Karpas-422 (cell line): ENCODE results near the gene ZNF532. TPM values are rescaled to one million over a fixed set of nuclear protein-coding genes. Genes with fewer than 3 reads are reported as not detected.
A peak's percentile ranks its signal among the peaks of the same experiment; 100 is the strongest.

Experiments used
- DNase-seq: peaks from one replicate; pipeline ENCODE4 v3.0.0-alpha.2; 2015
- H2AFZ ChIP-seq: fragments of 200-600 bp; sonication (generic); 2 replicates; pipeline ENCODE4 v1.6.1; 2014; ENCODE audit warnings: antibody characterized with exemption, low read length, mixed read lengths
- H3K27ac ChIP-seq: fragments of 200-600 bp; sonication (generic); 2 replicates; pipeline ENCODE4 v1.5.1; 2014; ENCODE audit warnings: mild to moderate bottlenecking, low read length, moderate library complexity
- H3K27me3 ChIP-seq: fragments of 200-600 bp; sonication (generic); 2 replicates; pipeline ENCODE4 v1.6.1; 2014; ENCODE audit warnings: low read length, mixed read lengths
- H3K36me3 ChIP-seq: fragments of 200-600 bp; sonication (generic); 2 replicates; pipeline ENCODE4 v1.6.1; 2014; ENCODE audit warnings: low read length, mixed read lengths; ENCODE audit not compliant: insufficient read depth
- H3K4me1 ChIP-seq: fragments of 200-600 bp; sonication (generic); 2 replicates; pipeline ENCODE4 v1.6.1; 2014; ENCODE audit warnings: mild to moderate bottlenecking, low read length, mixed read lengths
- H3K4me2 ChIP-seq: fragments of 200-600 bp; sonication (generic); 2 replicates; pipeline ENCODE4 v1.6.1; 2014; ENCODE audit warnings: low read length, low read depth, mild to moderate bottlenecking; ENCODE audit not compliant: poor library complexity, severe bottlenecking
- H3K4me3 ChIP-seq: fragments of 200-600 bp; sonication (generic); 2 replicates; pipeline ENCODE4 v1.5.1; 2014; ENCODE audit warnings: mild to moderate bottlenecking, antibody characterized with exemption, low read length, mixed read lengths
- H3K79me2 ChIP-seq: fragments of 200-600 bp; sonication (generic); 2 replicates; pipeline ENCODE4 v1.6.1; 2014; ENCODE audit warnings: mild to moderate bottlenecking, low read length, mixed read lengths
- H3K9ac ChIP-seq: fragments of 200-600 bp; sonication (generic); 2 replicates; pipeline ENCODE4 v1.6.0; 2014; ENCODE audit warnings: low read length
- H3K9me2 ChIP-seq: fragments of 200-600 bp; sonication (generic), shearing (Covaris generic); replicated peaks from 2 replicates; pipeline ENCODE4 v1.6.0; 2014; ENCODE audit warnings: mild to moderate bottlenecking, low read length, moderate library complexity; ENCODE audit not compliant: insufficient read depth
- H3K9me3 ChIP-seq: fragments of 300-700, 200-600 bp; sonication (generic); 2 replicates; pipeline ENCODE4 v1.6.1; 2014; ENCODE audit warnings: low read length, mixed read lengths
- H4K20me1 ChIP-seq: fragments of 200-600 bp; sonication (generic); 2 replicates; pipeline ENCODE4 v1.6.1; 2014; ENCODE audit warnings: mild to moderate bottlenecking, antibody characterized with exemption, low read length, low read depth; ENCODE audit not compliant: insufficient read depth
- total RNA-seq: library from RNA; depleted of rRNA; stranded (reverse); fragments of >200 nt; shearing (Covaris generic); gene quantifications from 2 replicates; pipeline ENCODE4 v1.2.3, GENCODE V29; 2014; ENCODE audit warnings: low replicate concordance

The ZNF532 gene
- total RNA-seq, 1 experiment from 2014 or later = 34.9 TPM

DNA sequence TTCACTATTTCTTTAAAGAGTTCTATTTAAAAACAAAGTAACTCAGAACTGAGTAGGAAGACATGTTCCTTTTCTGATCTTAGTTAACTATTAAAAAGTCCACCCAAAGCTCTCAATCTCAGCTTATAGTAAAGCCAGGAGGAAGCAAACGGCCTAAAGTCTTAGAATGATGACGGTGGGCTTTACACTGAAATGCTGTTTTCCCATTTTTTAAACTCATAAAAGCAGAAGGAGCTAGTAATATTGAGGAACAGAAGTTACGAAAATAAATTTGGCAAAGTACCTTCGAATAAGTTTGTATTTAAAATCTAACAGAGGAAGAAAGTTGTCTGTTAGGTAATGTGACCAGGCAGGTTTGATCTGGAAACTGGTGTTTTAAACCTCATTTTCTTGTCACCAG lies 111.1 kb downstream of the ZNF532 start:
- Histone ChIP-seq H3K27ac (peak overlapping the region; percentile 42), H3K79me2 (peaks cover 3% of the 10 kb centered on the region), H3K27me3 (no peaks in the 10 kb centered on the region), H3K36me3 (no peaks in the 10 kb centered on the region), H3K9ac (no peak overlapping the region), H4K20me1 (no peaks in the 10 kb centered on the region), H3K9me3 (no peaks in the 10 kb centered on the region), H3K4me1 (peaks cover 30% of the 10 kb centered on the region), H3K4me2 (peak overlapping the region; percentile 25), H3K4me3 (no peak overlapping the region), H3K9me2 (no peaks in the 10 kb centered on the region), H2AFZ (no peak overlapping the region)
- DNase-seq = no peak

DNA sequence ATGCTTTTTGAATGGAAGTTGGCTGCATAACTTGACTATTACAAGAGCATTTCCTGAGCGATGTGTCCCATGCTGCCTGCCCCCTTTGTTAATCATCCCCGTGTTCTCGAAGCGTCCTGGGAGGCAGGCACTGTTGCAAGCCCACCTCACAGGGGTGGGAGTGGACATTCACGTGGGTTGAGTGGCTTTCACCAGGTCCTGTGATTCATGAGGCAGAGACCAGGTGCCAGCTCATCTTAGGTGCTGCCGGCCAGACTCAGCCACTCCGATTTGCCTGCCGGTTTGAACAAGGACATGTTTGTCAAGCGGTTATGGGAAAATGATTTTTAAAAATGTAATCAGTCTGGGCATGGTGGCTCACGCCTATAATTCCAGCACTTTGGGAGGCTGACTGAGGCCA lies 112.5 kb downstream of the ZNF532 start:
- DNase-seq = no peak
- no peak overlapping the region for H2AFZ ChIP-seq
- H3K4me2 ChIP-seq = no peak overlapping the region
- H3K9me2 ChIP-seq = no peaks in the 10 kb centered on the region
- 0 out of 2 replicates have a peak, but pooled peaks cover 2% of the 10 kb centered on the region for H3K36me3 ChIP-seq
- no peak overlapping the region for H3K27ac ChIP-seq
- no peaks in the 10 kb centered on the region for H4K20me1 ChIP-seq
- H3K27me3 ChIP-seq = no peaks in the 10 kb centered on the region
- no peaks in the 10 kb centered on the region for H3K9me3 ChIP-seq
- H3K4me1 ChIP-seq = peaks cover 30% of the 10 kb centered on the region
- H3K79me2 ChIP-seq = 0 out of 2 replicates have a peak, but pooled peaks cover 2% of the 10 kb centered on the region
- no peak overlapping the region for H3K9ac ChIP-seq
- H3K4me3 ChIP-seq = no peak overlapping the region

DNA sequence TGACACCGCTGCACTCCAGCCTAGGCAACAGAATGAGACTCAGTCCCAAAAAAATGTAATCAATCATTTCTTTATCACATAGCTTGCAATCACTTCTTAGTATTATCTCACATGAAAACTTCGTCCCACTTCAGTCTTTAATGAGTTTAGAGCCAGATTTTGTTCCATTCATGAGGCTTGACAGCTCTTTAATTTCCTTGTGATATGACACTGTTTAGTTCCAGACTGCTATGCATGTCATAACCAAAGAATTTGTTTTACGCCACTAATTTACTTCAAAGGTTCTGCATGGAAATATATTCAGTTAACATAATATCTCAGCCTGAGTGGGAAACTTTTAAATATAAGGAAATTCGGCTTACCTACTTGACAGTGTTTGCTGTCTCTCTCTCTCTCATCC lies 113.1 kb downstream of the ZNF532 start:
- 0 out of 2 replicates have a peak, but pooled peaks cover 2% of the 10 kb centered on the region for H3K79me2 ChIP-seq
- H3K9me3 ChIP-seq = no peaks in the 10 kb centered on the region
- no peak overlapping the region for H3K4me3 ChIP-seq
- no peak overlapping the region for H3K9ac ChIP-seq
- no peak for DNase-seq
- H2AFZ ChIP-seq = no peak overlapping the region
- H3K27me3 ChIP-seq = no peaks in the 10 kb centered on the region
- no peaks in the 10 kb centered on the region for H4K20me1 ChIP-seq
- H3K4me2 ChIP-seq = no peak overlapping the region
- H3K27ac ChIP-seq = no peak overlapping the region
- H3K4me1 ChIP-seq = peaks cover 30% of the 10 kb centered on the region
- H3K9me2 ChIP-seq = no peaks in the 10 kb centered on the region
- H3K36me3 ChIP-seq = 0 out of 2 replicates have a peak, but pooled peaks cover 2% of the 10 kb centered on the region

DNA sequence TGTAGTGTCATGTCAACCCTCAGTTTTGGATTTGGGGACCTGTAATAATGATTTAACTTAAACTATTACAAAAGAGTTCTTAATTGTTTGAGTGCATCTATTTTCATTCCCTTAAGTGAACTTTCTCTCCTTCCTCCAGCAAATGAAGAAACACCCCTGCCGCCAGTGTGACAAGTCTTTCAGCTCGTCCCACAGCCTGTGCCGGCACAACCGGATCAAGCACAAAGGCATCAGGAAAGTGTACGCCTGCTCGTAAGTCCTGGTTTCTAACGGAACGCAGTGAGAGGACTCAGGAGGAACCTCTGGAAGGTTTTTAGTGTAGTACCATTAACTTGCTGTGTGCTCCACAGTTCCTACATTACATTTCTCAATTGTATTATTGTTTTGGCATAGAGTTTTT lies 114.2 kb downstream of the ZNF532 start:
- H2AFZ ChIP-seq = no peak overlapping the region
- no peak overlapping the region for H3K4me3 ChIP-seq
- 0 out of 2 replicates have a peak, but pooled peaks cover 2% of the 10 kb centered on the region for H3K36me3 ChIP-seq
- no peak overlapping the region for H3K27ac ChIP-seq
- no peaks in the 10 kb centered on the region for H3K27me3 ChIP-seq
- DNase-seq = no peak
- no peaks in the 10 kb centered on the region for H3K79me2 ChIP-seq
- no peak overlapping the region for H3K9ac ChIP-seq
- H3K9me2 ChIP-seq = no peaks in the 10 kb centered on the region
- no peaks in the 10 kb centered on the region for H4K20me1 ChIP-seq
- peaks cover 23% of the 10 kb centered on the region for H3K4me1 ChIP-seq
- no peaks in the 10 kb centered on the region for H3K9me3 ChIP-seq
- H3K4me2 ChIP-seq = no peak overlapping the region

DNA sequence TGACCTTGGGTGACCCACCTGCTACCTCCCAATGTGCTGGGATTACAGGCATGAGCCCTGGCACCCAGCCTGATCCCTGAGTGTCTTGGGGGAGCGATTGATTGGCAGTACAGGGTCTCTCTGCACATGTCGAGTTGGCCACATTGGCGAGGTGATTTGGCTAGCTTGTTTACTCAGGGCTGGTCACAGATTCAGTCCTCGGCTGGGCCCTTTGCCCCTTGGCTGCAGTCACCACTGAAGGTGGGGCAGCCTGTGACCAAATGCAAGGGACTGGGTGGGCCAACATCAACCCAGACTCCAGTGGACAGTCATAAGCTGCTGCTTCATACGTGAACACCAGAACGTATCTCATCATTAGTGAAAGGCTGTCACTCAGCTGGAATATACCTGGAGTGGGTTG lies 114.9 kb downstream of the ZNF532 start:
- H3K4me1 ChIP-seq = peaks cover 16% of the 10 kb centered on the region
- H3K4me3 ChIP-seq = no peak overlapping the region
- 0 out of 2 replicates have a peak, but pooled peaks cover 2% of the 10 kb centered on the region for H3K36me3 ChIP-seq
- H3K9me3 ChIP-seq = no peaks in the 10 kb centered on the region
- H2AFZ ChIP-seq = no peak overlapping the region
- H4K20me1 ChIP-seq = no peaks in the 10 kb centered on the region
- H3K9ac ChIP-seq = no peak overlapping the region
- no peaks in the 10 kb centered on the region for H3K27me3 ChIP-seq
- H3K4me2 ChIP-seq = no peak overlapping the region
- H3K9me2 ChIP-seq = no peaks in the 10 kb centered on the region
- no peak overlapping the region for H3K27ac ChIP-seq
- H3K79me2 ChIP-seq = no peaks in the 10 kb centered on the region
- no peak for DNase-seq

DNA sequence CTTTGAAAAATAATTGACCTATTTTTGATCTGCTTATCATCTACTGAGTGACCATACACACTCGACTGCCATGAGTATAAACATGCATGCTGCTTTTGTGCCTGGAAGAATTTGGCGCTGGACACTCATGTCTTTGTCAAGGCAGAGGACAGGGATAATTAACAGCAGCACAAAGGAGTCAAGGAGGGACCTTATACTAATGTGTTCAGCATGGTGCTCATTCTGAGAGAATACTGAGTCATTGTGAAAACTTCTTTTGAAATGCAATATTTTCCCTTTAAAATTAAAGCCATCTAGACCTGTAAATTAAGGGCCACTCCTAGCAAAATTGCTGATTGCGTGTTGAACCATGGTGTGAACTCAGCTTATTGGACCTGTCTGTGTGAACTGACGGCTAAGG lies 116.3 kb downstream of the ZNF532 start:
- no peak overlapping the region for H3K4me3 ChIP-seq
- H3K9me3 ChIP-seq = no peaks in the 10 kb centered on the region
- H3K4me1 ChIP-seq = peaks cover 3% of the 10 kb centered on the region
- H3K36me3 ChIP-seq = 0 out of 2 replicates have a peak, but pooled peaks cover 2% of the 10 kb centered on the region
- no peak overlapping the region for H2AFZ ChIP-seq
- no peaks in the 10 kb centered on the region for H3K27me3 ChIP-seq
- no peak overlapping the region for H3K4me2 ChIP-seq
- H4K20me1 ChIP-seq = no peaks in the 10 kb centered on the region
- H3K79me2 ChIP-seq = no peaks in the 10 kb centered on the region
- DNase-seq = peak; percentile 16
- no peak overlapping the region for H3K9ac ChIP-seq
- H3K9me2 ChIP-seq = no peaks in the 10 kb centered on the region
- no peak overlapping the region for H3K27ac ChIP-seq

DNA sequence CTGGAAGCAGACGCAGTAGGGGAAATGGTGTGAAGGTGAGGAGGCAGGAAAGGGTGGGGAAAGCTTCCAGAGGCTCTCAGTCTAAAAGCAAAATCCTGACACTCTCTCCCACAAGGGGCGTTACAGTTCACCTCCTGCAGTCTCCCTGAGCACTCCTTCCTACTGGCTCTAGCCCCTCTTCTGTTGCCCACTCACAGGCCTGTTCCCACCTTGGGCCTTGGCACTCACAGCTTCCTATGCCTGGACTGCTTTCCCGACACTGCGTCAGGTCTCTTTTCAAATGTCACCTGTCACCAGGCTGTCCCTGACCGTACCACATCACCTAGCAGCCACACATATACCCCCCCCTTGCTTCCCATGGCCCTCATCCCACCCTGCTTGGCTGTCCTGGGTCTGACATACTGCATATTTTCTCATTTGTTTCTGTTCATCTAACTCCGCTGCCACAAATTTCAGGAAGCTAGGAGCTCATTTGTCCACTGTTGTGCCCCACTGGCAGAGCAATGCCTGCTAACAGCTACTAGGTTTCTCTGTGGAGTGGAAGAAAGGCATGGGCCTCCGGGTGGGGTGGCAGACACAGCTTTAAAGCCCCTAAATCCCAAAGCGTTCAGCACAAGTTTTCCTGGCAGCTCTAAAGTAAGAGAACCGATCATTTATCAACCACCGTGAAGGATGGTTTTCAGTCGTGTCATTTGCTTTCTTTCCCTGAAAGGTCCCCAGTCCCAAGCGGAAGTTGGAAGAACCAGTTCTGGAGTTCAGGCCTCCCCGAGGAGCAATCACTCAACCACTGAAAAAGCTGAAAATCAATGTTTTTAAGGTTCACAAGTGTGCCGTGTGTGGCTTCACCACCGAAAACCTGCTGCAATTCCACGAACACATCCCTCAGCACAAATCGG lies 118.8 kb downstream of the ZNF532 start:
- Histone ChIP-seq H4K20me1 (no peaks in the 10 kb centered on the region), H3K27ac (no peak overlapping the region), H3K36me3 (peaks cover 2% of the 10 kb centered on the region; the same call in 1 of the 2 replicates), H3K4me3 (no peak overlapping the region), H2AFZ (no peak overlapping the region), H3K4me2 (no peak overlapping the region), H3K4me1 (no peaks in the 10 kb centered on the region; the same call in 1 of the 2 replicates), H3K9ac (no peak overlapping the region), H3K9me2 (no peaks in the 10 kb centered on the region), H3K9me3 (no peaks in the 10 kb centered on the region), H3K79me2 (no peaks in the 10 kb centered on the region), H3K27me3 (no peaks in the 10 kb centered on the region)
- DNase-seq = peak; percentile 21

DNA sequence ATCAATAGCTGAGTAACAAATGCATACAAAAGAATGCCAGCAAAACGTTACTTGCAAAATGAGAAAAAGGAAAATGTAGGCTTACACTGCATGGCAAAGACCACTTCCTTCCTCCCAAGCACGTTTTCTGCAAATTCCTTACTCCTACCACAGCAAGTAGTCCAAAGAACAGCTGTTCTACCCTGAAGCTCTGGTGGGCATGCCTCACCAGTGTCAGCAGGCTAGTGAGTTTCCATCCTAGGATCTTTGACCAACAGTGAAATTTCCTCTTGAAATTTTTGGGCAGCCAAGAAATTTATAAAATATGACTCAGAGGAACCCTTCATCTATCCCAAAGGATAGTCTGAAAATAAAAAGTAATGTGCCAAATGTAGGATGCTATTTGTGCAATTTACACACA lies 123.9 kb downstream of the ZNF532 start:
- Histone ChIP-seq H3K36me3 (no peaks in the 10 kb centered on the region; the same call in 1 of the 2 replicates), H2AFZ (no peak overlapping the region), H3K9me2 (no peaks in the 10 kb centered on the region), H3K79me2 (no peaks in the 10 kb centered on the region), H4K20me1 (no peaks in the 10 kb centered on the region), H3K4me3 (no peak overlapping the region), H3K9me3 (no peaks in the 10 kb centered on the region), H3K4me1 (peaks cover 25% of the 10 kb centered on the region), H3K27me3 (no peaks in the 10 kb centered on the region), H3K4me2 (no peak overlapping the region), H3K27ac (no peak overlapping the region), H3K9ac (no peak overlapping the region)
- no peak for DNase-seq
